Cardiac muscle cell (in vitro differentiated cells and primary cell): ENCODE measurements around the gene TAPT1. TPM values are rescaled to one million over a fixed set of nuclear protein-coding genes. Genes with fewer than 3 reads are reported as not detected.
A peak's percentile ranks its signal among the peaks of the same experiment; 100 is the strongest.
"Not testable (repeated sequence)": the region's sequence is repeated elsewhere in the genome, so short reads cannot be mapped to it uniquely, and the experiment has no call there.

ENCODE experiments used
- DNase-seq, 2 donors: peaks; one replicate each; pipeline versions ENCODE4 v3.0.0 to v3.0.0-alpha.2; 2010 to 2017; ENCODE audit warnings: low read depth in 1 of 2, low spot score in 1 of 2
- H3K27ac ChIP-seq: fragments of 200-600 bp; sonication (generic); 2 replicates; pipeline ENCODE4 v1.5.1; 2016
- H3K27me3 ChIP-seq: fragments of 200-600 bp; sonication (generic); 2 replicates; pipeline ENCODE4 v1.6.0; 2016; ENCODE audit warnings: control low read depth
- H3K36me3 ChIP-seq: fragments of 200-600 bp; sonication (generic); 2 replicates; pipeline ENCODE4 v1.5.1; 2016; ENCODE audit warnings: control low read depth
- H3K4me1 ChIP-seq: fragments of 200-600 bp; sonication (generic); 2 replicates; pipeline ENCODE4 v1.8.1; 2017; ENCODE audit warnings: low read depth, mild to moderate bottlenecking, mixed run types
- H3K4me3 ChIP-seq: fragments of 200-600 bp; sonication (generic); 2 replicates; pipeline ENCODE4 v1.5.1; 2016; ENCODE audit warnings: mild to moderate bottlenecking
- H3K9me3 ChIP-seq: fragments of 200-600 bp; sonication (generic); 2 replicates; pipeline ENCODE4 v1.5.1; 2017; ENCODE audit warnings: low read depth, mild to moderate bottlenecking, control low read depth
- polyA plus RNA-seq: library from polyadenylated mRNA; unstranded; fragments of >200 nt; fragmentation: Nextera tagmentation; extraction: Ambion mirVana; gene quantifications from 2 replicates; pipeline ENCODE4 v1.2.1, GENCODE V29; 2016
- total RNA-seq: library from RNA; depleted of rRNA; stranded (reverse); fragments of >200 nt; gene quantifications from 2 replicates; pipeline ENCODE4 v1.2.3, GENCODE V29; 2016
- TF ChIP-seq, protein P1 (sequence below): IDR thresholded peaks from 2 replicates; pipeline ENCODE4 v1.5.1; 2012; ENCODE audit warnings: low read depth, mild to moderate bottlenecking, low read length

The TAPT1 gene
- total and polyA plus RNA-seq, 2 experiments from 2014 or later: 9.8 to 16.9 TPM

DNA sequence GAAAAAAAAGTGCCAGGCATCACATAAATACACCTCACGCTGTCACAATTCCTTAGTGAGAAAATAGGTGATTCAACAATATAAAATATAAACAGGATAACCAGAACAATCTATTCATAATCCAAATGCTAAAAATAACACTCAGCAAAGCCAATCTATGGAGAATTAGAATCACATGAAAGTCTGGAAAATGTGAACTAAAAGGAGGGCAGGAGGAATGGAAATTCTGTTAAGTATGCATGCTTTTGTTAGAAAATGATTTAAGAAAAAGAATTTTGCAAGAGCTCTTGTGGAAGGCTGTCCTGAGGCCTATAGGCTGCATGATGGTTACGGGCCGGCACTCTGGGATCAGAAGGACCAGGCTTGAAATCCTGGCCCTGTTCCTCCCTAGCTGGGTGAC lies 71.8 kb downstream of the TAPT1 start:
- TF ChIP-seq, protein P1, sequence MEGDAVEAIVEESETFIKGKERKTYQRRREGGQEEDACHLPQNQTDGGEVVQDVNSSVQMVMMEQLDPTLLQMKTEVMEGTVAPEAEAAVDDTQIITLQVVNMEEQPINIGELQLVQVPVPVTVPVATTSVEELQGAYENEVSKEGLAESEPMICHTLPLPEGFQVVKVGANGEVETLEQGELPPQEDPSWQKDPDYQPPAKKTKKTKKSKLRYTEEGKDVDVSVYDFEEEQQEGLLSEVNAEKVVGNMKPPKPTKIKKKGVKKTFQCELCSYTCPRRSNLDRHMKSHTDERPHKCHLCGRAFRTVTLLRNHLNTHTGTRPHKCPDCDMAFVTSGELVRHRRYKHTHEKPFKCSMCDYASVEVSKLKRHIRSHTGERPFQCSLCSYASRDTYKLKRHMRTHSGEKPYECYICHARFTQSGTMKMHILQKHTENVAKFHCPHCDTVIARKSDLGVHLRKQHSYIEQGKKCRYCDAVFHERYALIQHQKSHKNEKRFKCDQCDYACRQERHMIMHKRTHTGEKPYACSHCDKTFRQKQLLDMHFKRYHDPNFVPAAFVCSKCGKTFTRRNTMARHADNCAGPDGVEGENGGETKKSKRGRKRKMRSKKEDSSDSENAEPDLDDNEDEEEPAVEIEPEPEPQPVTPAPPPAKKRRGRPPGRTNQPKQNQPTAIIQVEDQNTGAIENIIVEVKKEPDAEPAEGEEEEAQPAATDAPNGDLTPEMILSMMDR: no peak
- Histone ChIP-seq H3K27me3 (no peaks in the 10 kb centered on the region), H3K4me1 (peaks cover 30% of the 10 kb centered on the region), H3K36me3 (no peaks in the 10 kb centered on the region), H3K9me3 (no peaks in the 10 kb centered on the region), H3K27ac (no peak overlapping the region), H3K4me3 (no peak overlapping the region)
- DNase-seq: no peak

DNA sequence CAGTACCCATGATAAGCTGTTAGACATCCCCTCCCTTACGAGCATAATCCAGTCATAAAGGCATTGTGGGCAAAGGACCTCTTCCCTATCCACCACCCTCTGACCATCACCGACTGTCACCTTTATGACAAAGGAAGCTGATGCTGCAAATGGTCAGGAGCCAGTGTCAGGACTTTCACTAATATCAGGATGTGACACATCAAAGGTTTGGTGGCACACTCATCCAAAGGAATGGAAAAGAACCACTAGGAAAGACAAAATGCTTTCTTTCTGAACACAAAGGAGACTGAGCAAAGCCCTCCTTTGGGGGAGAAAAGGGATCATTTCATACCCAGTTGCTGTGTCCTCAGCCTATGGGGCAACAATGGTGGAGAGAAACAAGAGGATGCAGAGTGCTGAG lies 75.6 kb downstream of the TAPT1 start:
- TF ChIP-seq, protein P1: no peak
- no peaks in the 10 kb centered on the region for H3K9me3 ChIP-seq
- no peaks in the 10 kb centered on the region for H3K36me3 ChIP-seq
- H3K4me1 ChIP-seq: peaks cover 4% of the 10 kb centered on the region
- H3K27me3 ChIP-seq: no peaks in the 10 kb centered on the region
- no peak for DNase-seq
- no peak overlapping the region for H3K27ac ChIP-seq
- no peak overlapping the region for H3K4me3 ChIP-seq

- not testable (repeated sequence) for H3K36me3 ChIP-seq, H3K27me3 ChIP-seq, H3K4me3 ChIP-seq, H3K27ac ChIP-seq, DNase-seq, H3K4me1 ChIP-seq, H3K9me3 ChIP-seq
Observed at GRCh38 chr4:16144913-16145312, 81.4 kb downstream of the TAPT1 start.

DNA sequence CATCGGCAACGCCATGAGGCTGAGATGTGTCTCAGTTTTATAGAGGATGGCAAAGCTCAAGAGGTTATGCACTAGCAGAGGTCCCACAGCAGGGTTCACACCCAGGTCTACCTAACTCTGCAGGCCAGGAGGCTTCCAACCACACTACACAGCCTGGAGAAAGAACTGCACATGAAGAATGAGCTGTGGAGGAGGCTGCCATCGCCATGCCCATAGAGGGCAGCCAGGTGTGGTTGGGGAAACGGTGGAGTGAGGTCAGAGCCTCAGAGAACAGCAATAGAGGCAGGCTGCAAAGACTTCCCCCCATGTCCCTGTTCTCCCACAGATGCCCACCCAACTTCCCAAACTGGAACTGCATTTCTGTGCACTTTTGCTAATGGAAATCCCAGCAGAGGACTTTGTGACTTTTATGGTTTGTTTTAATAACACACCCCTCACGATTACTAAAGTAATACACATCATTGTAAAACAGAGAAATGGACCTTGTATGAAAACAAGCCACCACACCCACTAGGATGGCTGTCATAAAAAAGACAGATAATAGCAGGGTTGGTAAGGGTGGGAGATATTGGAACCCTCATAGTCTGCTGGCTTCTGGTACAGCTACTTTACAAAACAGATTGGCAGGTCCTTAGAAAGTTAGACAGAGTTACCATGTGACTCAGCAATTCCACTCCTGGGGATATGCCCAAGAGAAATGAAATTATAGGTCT lies 83.5 kb downstream of the TAPT1 start:
- no peaks in the 10 kb centered on the region for H3K27me3 ChIP-seq
- TF ChIP-seq, protein P1: no peak
- no peaks in the 10 kb centered on the region for H3K36me3 ChIP-seq
- H3K9me3 ChIP-seq: no peaks in the 10 kb centered on the region
- H3K4me3 ChIP-seq: no peak overlapping the region
- H3K4me1 ChIP-seq: no peaks in the 10 kb centered on the region
- no peak for DNase-seq
- no peak overlapping the region for H3K27ac ChIP-seq

- Histone ChIP-seq H3K4me1 (no peaks in the 10 kb centered on the region), H3K4me3 (no peak overlapping the region), H3K9me3 (no peaks in the 10 kb centered on the region), H3K27me3 (no peaks in the 10 kb centered on the region), H3K36me3 (no peaks in the 10 kb centered on the region), H3K27ac (peak overlapping the region; percentile 1)
- peak; percentile 60 to 96 for DNase-seq
- TF ChIP-seq, protein P1: no peak
Observed at GRCh38 chr4:16140879-16141249, 85.4 kb downstream of the TAPT1 start.

DNA sequence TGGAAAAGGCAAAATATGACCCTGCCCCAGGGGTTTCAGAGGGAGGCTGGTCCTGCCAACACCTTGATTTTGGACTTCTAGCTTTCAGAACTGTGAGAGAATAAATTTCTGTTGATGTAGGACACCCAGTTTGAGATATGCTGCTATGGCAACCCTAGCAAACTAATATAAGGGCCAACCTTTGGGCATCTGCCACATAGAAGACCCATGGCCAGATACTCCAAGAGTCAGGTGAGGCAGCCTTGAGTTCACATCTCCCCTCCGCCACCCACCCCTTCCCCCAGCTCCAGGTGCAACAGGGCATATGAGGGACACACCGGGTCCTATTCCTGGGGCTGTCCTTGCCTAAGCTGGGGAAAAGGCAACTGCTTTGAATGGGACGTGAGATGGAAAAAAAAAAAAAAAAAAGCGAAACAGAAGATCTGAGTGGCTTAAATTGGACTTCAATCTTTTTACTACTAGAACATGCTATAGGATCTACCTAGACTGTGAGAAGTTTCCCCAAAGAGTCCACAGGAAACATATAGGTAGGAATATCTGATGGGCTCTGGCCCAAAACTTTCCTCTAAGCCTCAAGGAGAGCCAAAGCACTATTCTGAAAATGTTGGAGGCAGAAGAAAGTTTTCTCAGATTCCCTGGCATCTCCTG lies 85.9 kb downstream of the TAPT1 start:
- peak overlapping the region; percentile 1 for H3K27ac ChIP-seq
- H3K27me3 ChIP-seq: no peaks in the 10 kb centered on the region
- H3K36me3 ChIP-seq: no peaks in the 10 kb centered on the region
- TF ChIP-seq, protein P1: no peak
- no peak overlapping the region for H3K4me3 ChIP-seq
- DNase-seq: no peak
- H3K9me3 ChIP-seq: no peaks in the 10 kb centered on the region
- no peaks in the 10 kb centered on the region for H3K4me1 ChIP-seq
